ENCODE measurements around the gene STAMBP. TPM values are rescaled to one million over a fixed set of nuclear protein-coding genes. Genes with fewer than 3 reads are reported as not detected.

Gene STAMBP
- total RNA-seq, 1 donor from 2014 or later: 35.4 TPM

DNA sequence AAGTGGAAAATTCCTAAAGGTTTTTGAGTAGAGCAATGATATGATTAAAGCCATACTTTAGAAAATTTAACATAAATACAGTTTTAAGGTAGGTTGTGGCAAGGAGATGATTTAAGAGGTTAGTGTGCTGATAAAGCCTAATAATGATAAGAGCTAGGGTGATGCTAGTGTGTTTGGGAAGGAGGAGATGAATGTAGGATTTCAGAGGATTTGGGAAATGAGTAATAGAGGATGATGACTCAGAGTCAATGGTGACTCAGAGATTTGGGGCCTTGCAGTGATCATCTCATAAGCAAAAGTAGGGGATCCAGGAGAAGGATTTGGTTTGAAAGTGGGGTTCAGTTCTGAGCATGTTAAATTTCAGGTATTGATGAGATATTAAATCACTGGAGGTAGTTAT is 23.3 kb downstream of the STAMBP start:
- Mint-ChIP-seq H3K4me1 (peaks cover 10% of the 10 kb centered on the region), H3K9me3 (no peaks in the 10 kb centered on the region), H3K4me3 (no peak overlapping the region), H3K36me3 (ENCODE audit: low read depth) (peaks cover 38% of the 10 kb centered on the region), H3K27me3 (no peaks in the 10 kb centered on the region), H3K27ac (no peak overlapping the region)
- ChIA-PET CTCF (no interaction called here), POLR2A (interaction anchor here (0.7 kb wide), 1 partner anchor 23 kb away, joined by 6 read pairs; the partner anchor contains the start of gene STAMBP)
- intact Hi-C loops (cut with micrococcal nuclease): no loop called here
- no peak for DNase-seq
- TF ChIP-seq, protein P1, sequence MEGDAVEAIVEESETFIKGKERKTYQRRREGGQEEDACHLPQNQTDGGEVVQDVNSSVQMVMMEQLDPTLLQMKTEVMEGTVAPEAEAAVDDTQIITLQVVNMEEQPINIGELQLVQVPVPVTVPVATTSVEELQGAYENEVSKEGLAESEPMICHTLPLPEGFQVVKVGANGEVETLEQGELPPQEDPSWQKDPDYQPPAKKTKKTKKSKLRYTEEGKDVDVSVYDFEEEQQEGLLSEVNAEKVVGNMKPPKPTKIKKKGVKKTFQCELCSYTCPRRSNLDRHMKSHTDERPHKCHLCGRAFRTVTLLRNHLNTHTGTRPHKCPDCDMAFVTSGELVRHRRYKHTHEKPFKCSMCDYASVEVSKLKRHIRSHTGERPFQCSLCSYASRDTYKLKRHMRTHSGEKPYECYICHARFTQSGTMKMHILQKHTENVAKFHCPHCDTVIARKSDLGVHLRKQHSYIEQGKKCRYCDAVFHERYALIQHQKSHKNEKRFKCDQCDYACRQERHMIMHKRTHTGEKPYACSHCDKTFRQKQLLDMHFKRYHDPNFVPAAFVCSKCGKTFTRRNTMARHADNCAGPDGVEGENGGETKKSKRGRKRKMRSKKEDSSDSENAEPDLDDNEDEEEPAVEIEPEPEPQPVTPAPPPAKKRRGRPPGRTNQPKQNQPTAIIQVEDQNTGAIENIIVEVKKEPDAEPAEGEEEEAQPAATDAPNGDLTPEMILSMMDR (IDR thresholded peaks at IDR 0.05): no peak
- ATAC-seq (ENCODE audit: low read depth): no peak

DNA sequence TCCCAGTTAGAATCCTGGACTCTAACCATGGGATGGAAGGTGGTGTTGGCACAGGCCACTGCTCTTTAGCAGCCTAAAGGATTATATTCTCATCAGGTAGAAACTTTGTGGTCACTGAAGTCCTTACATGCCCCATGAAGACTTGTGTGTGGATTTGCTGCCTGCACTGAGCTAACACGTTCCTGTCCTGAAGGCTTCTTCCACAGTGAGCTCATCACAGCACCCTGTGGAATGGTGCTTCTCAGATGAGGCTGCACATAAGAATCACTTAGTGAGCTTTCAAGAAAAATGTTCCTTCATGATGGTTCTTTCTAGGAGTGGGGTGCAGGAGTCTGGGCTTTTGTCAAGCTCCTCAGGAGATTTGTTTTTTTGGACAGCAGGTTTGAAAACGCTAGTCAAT is 26.8 kb downstream of the STAMBP start:
- TF ChIP-seq, protein P1 (IDR thresholded peaks at IDR 0.05): no peak
- Mint-ChIP-seq H3K9me3 (no peaks in the 10 kb centered on the region), H3K4me1 (peaks cover 13% of the 10 kb centered on the region), H3K36me3 (ENCODE audit: low read depth) (peaks cover 27% of the 10 kb centered on the region), H3K27me3 (no peaks in the 10 kb centered on the region), H3K27ac (no peak overlapping the region), H3K4me3 (no peak overlapping the region)
- intact Hi-C loops (cut with micrococcal nuclease): no loop called here
- ATAC-seq (ENCODE audit: low read depth) (no peak), DNase-seq (no peak)
- CTCF ChIA-PET: no interaction called here
- POLR2A ChIA-PET: no interaction called here

DNA sequence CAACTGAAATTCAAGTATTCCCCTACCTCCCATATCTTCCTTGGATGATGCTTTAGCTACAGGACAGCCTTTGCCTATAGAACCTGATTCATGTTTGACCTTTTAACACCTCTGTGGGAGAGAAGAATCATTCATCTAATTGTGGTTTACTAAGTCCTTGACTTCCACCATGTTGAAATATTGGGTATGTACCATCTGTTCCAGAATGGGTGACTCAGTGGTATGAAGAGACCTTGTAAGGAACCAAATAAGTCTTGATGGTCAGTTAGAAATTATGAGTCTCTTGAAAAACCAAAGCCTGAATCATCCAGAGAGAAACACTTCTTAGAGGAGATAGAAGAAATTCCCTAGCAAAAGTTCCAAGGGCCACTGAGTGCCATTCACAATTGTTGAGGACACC is 27.5 kb downstream of the STAMBP start:
- no peak overlapping the region for H3K4me3 Mint-ChIP-seq
- H3K36me3 Mint-ChIP-seq (ENCODE audit: low read depth): peaks cover 29% of the 10 kb centered on the region
- ATAC-seq (ENCODE audit: low read depth): no peak
- peaks cover 13% of the 10 kb centered on the region for H3K4me1 Mint-ChIP-seq
- POLR2A ChIA-PET: no interaction called here
- no peak overlapping the region for H3K27ac Mint-ChIP-seq
- CTCF ChIA-PET: no interaction called here
- TF ChIP-seq, protein P1 (IDR thresholded peaks at IDR 0.05): no peak
- DNase-seq: no peak
- no peaks in the 10 kb centered on the region for H3K27me3 Mint-ChIP-seq
- intact Hi-C loops (cut with micrococcal nuclease): no loop called here
- no peaks in the 10 kb centered on the region for H3K9me3 Mint-ChIP-seq

DNA sequence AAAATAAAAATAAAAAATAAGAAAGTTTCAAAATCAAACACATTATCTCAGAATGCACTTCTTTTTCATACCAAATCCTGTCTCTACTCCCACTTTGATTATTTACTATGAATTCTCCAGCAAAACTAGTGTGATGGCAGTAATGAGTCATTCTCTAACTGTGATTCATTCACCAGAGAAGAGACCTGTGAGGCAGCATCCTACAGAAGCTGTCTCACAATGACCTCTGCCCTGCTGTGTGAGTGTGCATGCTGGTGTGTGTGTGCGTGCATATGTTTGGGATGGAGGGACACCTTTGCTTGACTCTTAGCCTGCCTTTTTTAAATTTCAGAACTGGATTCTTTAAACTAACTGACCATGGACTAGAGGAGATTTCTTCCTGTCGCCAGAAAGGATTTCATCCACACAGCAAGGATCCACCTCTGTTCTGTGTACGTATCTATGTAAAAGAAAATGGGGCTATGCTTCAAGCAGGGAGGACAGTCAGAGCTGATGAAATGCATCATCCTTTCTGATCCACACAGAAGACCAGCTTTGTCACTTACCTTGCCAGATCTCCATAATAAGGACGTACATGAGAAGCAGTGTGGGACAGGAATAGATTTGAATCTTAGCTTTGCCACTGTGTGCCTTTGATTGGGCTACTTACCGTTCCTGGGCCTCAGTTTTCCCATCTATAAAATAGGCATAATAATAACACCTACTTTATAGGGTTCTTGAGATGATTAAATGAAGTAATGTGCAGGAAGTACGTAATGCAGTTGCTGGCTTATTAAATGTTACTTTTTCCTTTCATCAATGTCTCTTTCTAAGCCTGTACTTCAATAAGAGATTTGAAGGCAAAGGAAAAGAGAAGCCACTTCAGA is 31.2 kb downstream of the STAMBP start:
- no peaks in the 10 kb centered on the region for H3K27me3 Mint-ChIP-seq
- H3K4me3 Mint-ChIP-seq: no peak overlapping the region
- ChIA-PET CTCF (no interaction called here), POLR2A (no interaction called here)
- no peak overlapping the region for H3K27ac Mint-ChIP-seq
- ATAC-seq (ENCODE audit: low read depth) (no peak), DNase-seq (no peak)
- intact Hi-C loops (cut with micrococcal nuclease): no loop called here
- peaks cover 58% of the 10 kb centered on the region for H3K36me3 Mint-ChIP-seq (ENCODE audit: low read depth)
- no peaks in the 10 kb centered on the region for H3K9me3 Mint-ChIP-seq
- peaks cover 13% of the 10 kb centered on the region for H3K4me1 Mint-ChIP-seq
- TF ChIP-seq, protein P1 (IDR thresholded peaks at IDR 0.05): no peak

DNA sequence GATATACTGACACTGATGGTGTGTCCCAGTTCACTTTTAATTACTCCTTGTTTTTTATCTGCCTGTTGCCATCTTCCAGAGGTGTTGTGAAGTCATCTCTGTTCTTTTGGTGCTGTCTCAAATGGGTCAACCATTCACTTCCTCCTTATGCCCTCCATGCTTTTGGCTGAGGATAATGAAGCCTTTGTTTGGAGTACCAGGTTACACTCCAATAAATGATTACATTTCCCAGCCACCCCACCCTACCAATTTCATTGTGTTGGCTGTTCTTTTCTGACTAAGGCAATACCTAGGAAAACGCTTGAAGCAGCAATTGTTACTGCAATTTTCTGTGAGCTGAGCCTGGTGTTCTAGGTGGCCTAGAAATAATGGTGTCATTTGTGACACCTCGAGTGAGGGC is 34.2 kb downstream of the STAMBP start:
- no peak for ATAC-seq (ENCODE audit: low read depth)
- Mint-ChIP-seq H3K4me1 (no peaks in the 10 kb centered on the region), H3K36me3 (ENCODE audit: low read depth) (peaks cover 75% of the 10 kb centered on the region), H3K9me3 (no peaks in the 10 kb centered on the region), H3K27me3 (no peaks in the 10 kb centered on the region), H3K27ac (no peak overlapping the region), H3K4me3 (no peak overlapping the region)
- no peak for DNase-seq
- intact Hi-C loops (cut with micrococcal nuclease): no loop called here
- ChIA-PET POLR2A (no interaction called here), CTCF (no interaction called here)
- TF ChIP-seq, protein P1 (IDR thresholded peaks at IDR 0.05): no peak
